Activated T-helper 1 cell treated with anti-CD3 and anti-CD28 coated beads, Interleukin-2, amount 50 U/mL, for 16 hours (primary cell): ENCODE measurements around the gene ATG9B.

Experiments
- DNase-seq, 2 donors: peaks; one replicate each; pipeline ENCODE4 v3.0.0-alpha.2; 2020; ENCODE audit warnings: low read depth in 1 of 2, low spot score in 1 of 2

Gene ATG9B

DNA sequence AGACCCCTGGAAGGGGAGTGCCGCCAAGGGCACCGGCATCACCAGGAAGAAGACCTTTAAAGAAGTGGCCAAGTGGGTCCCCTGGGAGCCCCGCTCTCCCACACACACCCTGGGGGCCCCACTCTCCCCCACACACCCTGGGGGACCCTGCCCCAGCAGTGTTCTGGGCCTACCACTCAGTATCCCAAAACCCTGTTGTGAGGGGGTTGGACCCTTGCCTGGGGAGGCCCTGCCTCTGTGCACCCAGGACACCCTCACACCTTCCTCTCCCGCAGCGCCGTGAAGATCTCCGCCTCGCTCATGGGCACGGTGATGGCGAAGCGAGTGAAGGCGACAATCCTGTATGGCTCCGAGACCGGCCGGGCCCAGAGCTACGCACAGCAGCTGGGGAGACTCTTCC is 22.7 kb downstream of the ATG9B start:
- no peak for DNase-seq

DNA sequence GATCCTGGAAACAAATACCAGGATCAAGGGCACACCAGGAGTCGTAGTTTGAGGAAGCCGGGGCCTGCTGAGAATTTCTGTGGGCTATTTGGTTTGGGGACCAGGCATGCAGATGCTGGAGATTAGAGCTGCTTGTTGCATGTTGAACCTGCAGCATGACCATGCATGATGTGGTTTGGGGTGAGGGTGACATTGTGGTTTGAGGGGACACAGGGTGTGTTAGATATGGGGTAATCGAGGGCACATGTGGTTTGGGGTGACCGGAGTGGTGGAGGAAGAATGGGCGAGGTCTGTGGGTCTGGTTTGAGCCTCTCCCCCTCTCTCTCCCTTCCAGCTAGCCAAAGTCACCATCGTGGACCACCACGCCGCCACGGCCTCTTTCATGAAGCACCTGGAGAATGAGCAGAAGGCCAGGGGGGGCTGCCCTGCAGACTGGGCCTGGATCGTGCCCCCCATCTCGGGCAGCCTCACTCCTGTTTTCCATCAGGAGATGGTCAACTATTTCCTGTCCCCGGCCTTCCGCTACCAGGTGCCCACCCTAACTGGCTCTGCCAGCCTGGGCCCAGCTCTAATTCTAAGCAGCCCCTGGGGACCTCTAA is 23.3 kb downstream of the ATG9B start:
- no peak for DNase-seq

DNA sequence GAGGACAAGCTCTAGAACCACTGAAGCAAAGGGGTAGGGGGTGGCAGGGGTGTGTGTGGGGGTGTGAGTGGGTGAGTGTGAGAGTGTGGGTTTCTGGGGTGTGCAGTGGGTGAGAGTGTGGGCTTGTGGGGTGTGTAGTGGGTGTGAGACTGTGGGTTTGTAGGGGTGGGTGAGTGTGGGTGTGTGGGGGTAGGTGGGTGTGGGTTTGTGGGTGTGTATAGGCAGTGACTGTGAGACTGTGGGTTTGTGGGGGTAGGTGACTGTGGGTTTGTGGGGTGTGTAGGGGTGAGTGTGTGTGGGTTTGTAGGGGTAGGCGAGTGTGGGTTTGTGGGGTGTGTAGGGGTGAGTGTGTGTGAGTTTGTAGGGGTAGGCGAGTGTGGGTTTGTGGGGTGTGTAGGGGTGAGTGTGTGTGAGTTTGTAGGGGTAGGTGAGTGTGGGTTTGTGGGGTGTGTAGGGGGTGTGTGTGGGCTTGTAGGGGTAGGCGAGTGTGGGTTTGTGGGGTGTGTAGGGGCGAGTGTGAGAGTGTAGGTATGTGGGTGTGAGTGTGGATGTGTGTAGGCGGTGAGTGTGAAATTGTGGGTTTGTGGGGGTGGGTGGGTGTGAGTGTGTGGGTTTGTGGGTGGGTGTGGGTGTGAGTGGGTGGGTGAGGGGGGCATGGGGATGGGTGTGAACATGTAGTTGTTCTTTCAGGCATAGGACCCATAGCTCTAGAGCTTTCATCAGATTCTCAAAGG is 24.6 kb downstream of the ATG9B start:
- DNase-seq, result no peak

DNA sequence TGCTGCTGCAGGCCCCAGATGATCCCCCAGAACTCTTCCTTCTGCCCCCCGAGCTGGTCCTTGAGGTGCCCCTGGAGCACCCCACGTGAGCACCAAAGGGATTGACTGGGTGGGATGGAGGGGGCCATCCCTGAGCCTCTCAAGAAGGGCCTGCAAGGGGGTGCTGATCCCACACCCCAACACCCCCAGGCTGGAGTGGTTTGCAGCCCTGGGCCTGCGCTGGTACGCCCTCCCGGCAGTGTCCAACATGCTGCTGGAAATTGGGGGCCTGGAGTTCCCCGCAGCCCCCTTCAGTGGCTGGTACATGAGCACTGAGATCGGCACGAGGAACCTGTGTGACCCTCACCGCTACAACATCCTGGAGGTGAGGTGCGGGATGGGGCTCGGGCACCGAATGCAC is 25.3 kb downstream of the ATG9B start:
- DNase-seq, result no peak

DNA sequence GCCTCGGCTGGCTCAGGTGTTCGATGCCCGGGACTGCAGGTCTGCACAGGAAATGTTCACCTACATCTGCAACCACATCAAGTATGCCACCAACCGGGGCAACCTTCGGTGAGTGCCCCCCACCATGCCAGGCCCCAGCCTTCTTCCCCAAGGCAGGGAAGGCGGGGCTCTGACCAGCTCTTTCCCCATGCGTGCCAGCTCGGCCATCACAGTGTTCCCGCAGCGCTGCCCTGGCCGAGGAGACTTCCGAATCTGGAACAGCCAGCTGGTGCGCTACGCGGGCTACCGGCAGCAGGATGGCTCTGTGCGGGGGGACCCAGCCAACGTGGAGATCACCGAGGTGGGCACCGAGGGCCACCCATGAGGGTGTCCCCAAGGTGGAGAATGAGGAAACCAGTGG is 26.0 kb downstream of the ATG9B start:
- no peak for DNase-seq

DNA sequence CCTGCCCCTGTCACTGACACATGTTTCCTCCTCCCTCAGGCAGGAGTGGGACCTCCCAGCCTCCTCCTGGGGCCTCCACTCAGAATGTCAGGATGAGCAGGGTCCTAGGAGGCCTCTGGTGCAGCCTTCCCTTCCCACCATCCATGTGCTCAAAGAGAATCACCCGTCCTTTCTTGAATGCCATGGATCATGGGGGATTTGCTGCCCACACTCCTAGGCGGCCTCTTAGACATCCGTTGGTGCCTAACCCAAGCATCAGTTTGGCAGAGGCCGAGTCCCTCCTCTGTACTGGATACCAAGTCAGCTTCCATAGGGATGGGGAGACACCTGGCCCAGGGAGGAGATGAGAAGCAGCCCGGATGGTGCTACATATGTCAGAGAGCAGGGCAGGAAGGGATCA is 26.5 kb downstream of the ATG9B start:
- DNase-seq, result no peak

DNA sequence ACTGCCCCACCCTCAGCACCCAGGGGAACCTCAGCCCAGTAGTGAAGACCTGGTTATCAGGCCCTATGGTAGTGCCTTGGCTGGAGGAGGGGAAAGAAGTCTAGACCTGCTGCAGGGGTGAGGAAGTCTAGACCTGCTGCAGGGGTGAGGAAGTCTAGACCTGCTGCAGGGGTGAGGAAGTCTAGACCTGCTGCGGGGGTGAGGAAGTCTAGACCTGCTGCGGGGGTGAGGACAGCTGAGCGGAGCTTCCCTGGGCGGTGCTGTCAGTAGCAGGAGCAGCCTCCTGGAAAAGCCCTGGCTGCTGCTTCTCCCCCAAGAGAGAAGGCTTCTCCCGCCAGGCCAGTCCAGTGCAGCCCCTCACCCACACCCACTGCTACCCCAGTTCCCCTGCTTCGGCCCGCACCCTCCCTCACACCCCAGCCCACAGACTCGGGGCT is 27.2 kb downstream of the ATG9B start:
- DNase-seq, result no peak

DNA sequence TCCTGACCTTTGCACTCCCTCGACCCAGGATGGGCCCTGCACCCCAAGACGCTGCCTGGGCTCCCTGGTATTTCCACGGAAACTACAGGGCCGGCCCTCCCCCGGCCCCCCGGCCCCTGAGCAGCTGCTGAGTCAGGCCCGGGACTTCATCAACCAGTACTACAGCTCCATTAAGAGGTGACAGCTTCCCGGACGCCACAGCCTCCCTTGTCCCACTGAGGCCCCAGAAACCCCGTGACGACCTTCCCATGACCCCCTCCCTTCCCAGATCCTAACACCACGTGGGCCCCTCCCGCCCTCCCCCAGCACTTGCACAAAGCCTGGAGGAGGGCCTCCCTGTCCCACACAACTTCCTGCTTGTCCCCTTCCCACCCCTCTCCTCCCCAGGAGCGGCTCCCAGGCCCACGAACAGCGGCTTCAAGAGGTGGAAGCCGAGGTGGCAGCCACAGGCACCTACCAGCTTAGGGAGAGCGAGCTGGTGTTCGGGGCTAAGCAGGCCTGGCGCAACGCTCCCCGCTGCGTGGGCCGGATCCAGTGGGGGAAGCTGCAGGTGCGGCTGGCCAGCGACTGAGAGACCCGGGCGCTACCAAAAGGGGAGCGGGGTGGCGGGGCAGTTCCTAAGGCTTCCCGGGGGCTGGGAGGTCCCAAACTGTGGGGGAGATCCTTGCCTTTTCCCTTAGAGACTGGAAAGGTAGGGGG is 27.8 kb downstream of the ATG9B start:
- DNase-seq, result no peak

DNA sequence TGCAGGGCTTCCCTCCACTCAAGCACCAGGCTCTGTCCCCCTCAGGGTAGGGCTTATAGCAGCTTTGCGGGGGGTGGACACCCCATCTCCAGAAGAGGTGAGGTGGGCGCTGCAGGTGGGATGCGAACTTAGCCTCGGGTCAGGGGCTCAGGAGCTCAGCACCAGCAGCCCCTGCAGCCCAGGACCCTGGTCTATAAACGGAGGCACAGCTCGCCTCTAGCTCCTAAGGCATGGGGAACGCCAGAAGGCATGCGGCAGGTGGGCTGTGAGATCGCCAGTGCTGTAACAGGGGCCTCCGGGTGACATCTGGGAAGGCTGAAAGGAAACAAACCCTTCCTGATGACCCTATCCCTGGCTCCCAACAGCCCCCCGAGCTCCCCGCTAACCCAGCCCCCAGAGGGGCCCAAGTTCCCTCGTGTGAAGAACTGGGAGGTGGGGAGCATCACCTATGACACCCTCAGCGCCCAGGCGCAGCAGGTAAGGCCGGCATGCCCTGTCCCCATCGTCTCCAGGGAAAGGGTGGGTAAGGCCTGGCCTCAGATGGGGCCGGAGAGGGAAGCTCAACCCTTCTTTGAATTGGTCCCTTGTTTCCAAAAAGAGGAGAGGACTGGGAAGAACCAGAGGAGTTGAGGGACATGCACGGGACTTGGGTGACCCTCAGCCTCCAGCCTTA is 29.3 kb downstream of the ATG9B start:
- DNase-seq, result no peak

DNA sequence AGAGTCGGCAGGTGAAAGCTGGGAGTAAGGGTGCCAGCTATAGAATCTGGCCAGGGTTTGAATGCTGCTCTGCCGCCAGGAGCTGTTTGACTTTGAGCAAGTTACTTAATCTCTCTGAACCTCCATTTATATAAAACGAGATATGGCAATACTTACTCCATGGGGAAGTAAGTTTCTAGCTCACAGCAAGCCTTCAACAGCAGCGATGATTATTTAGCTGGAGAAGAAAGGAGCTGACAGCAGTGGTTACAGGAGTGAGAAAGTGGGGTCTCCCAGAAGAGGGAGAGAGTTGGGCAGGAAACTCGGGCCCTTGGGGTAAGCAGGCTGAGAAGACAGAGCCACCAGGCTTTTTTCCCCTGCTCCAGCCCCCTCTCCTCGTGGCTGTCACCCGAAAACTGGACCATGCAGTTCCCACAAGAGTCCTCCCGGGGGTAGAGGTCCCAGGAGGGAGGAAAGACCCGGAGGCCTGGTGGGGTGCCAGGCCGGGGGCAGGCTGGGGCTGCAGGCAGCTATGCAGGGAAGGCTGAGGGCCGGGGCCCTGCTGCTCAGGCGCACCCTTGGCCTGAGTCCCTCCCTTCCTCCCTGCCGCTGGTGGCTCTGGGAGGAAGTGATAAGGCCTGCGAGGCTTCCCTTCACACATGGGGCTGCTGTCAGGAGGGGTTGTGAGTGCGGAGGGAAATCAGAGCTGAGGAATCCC is 30.0 kb downstream of the ATG9B start:
- DNase-seq, result no peak

DNA sequence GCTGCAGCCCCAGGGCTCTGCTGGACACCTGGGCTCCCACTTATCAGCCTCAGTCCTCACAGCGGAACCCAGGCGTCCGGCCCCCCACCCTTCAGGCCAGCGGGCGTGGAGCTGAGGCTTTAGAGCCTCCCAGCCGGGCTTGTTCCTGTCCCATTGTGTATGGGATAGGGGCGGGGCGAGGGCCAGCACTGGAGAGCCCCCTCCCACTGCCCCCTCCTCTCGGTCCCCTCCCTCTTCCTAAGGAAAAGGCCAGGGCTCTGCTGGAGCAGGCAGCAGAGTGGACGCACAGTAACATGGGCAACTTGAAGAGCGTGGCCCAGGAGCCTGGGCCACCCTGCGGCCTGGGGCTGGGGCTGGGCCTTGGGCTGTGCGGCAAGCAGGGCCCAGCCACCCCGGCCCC is 30.8 kb downstream of the ATG9B start:
- no peak for DNase-seq

DNA sequence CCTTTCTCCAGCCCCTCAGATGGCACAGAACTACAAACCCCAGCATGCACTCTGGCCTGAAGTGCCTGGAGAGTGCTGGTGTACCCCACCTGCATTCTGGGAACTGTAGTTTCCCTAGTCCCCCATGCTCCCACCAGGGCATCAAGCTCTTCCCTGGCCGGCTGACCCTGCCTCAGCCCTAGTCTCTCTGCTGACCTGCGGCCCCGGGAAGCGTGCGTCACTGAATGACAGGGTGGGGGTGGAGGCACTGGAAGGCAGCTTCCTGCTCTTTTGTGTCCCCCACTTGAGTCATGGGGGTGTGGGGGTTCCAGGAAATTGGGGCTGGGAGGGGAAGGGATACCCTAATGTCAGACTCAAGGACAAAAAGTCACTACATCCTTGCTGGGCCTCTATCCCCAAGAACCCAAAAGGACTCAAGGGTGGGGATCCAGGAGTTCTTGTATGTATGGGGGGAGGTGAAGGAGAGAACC is 31.4 kb downstream of the ATG9B start:
- DNase-seq, result no peak

DNA sequence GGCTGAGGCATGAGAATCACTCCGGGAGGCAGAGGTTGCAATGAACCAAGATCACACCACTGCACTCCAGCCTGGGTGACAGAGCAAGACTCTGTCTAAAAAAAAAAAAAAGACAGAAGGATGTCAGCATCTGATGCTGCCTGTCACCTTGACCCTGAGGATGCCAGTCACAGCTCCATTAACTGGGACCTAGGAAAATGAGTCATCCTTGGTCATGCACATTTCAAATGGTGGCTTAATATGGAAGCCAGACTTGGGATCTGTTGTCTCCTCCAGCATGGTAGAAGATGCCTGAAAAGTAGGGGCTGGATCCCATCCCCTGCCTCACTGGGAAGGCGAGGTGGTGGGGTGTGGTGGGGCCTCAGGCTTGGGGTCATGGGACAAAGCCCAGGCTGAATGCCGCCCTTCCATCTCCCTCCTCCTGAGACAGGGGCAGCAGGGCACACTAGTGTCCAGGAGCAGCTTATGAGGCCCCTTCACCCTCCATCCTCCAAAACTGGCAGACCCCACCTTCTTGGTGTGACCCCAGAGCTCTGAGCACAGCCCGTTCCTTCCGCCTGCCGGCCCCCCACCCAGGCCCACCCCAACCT is 32.1 kb downstream of the ATG9B start:
- DNase-seq, result no peak

DNA sequence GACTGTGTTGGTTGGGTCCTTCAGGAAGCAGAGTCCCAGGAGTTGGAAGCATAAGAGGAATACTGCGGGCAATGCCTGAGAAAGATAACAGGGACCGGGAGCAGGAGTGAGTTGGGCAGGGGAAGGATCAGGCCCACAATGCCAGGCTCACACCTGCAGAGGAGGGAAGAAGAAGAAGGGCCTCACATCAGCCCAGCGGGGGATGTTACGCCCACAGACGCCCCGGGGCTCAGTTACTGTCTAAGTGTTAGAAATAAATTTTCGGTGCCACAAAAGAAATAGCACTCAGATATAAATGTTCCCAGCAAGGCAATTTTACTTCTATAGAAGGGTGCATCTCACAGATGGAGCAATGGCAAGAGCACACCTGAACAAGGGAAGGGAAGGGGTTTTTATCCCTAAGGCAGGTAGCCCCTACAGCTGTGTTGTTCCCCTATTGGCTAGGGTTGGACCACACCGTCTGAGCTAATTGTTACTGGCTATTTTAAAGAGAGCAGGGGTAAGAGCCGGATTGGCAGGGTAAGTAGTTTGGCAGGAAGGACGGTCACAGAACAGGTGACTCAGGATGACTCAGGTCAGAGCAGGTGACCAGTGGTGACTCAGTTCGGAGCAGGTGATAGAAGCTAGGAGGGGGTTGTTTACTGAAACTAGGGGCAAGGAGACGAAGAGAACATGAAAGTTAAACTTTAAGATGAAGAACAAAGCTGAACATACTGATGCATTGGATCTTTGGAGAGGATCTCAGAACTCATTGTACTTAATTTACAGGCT is 33.7 kb downstream of the ATG9B start, which contains the start of gene NOS3:
NOS3 (plus strand) TSS at position 602 of the 771 bp plus-strand sequence. CDS start 2,787 bp downstream, outside the sequence.
- DNase-seq, result no peak

DNA sequence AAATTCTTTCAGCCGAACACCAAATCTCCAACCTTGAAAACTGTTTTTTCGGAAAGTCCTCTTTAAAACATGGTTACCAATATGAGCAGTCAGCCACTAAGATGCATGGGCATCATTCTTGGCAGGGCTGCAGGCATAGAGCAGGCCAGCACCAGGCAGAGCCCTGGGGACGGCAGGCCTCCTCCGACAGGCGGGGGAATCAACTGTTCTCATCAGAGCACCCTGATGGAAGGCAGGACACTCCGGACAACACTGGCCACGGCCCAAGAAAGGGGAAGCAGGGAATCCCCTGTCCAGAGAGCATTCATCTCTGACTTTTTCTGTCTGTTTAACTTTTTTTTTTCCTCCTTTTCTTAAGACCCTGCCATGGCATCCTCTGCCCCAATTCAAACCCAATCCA is 34.8 kb downstream of the ATG9B start:
- no peak for DNase-seq

DNA sequence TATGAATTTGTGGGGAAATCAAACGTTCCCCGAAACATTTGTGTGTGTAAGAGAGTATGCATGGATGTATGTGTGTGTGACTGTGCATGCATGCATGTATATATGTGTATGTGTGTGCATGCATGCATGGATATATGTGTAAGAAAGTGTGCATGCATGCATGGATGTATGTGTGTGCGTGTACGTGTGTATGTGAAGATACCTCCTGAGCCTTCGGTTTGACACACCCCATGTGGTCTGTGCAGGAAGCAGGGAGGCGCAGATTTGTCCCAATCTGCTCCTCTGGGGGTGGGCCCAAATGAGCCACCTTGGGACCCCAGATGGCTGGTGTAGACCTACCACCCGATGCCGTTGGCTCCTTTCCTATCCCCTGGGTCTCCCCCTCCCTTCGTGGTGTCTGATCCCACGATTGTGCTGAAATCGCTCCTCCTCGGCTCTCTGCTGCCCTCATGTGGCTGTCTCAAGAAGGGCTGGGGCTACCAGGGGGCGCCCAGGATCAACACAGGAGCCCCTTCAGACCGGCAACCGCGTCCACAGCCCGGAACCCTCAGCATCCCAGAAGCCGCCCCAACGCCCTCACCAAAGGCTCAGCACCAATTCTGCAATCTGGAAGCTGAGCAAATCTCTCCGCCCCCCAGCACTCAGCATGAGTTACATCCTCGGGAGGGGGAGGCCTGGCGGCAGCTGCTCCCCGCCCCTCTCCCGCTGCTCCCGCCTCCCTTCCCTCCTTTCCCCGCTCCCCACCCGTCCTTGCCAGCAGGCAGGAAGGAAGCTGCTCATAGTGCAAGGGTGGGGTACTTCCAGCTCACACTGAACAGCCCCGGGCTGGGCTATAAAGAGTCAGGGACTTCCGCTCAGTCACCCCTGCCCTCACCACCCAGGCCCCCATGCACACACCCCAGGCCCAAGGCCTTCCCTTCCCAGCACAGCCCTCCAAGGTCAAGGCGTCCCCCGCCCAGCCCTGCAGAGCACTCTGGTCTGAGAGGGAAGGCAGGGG is 35.8 kb downstream of the ATG9B start:
- DNase-seq, result peak; percentile 49 to 52

DNA sequence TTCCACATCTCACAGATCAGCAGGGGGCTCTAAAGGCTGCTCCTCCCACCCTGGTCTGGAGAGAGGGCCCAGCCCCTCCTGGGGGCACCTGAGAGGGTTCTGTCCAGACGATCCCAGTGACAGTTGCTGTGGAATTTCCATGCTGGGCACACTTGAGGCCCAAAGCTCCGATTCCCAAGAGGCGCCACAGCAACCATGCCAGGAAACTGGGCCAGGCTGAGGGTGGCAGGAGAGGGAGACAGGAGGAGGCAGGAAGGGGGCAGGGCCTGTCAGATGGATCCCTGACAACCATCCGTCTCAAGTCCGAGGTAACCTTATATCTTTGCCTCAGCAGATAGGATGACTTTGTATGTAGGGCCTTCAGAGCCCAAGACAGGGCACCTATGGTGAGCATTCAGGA is 37.7 kb downstream of the ATG9B start:
- no peak for DNase-seq

DNA sequence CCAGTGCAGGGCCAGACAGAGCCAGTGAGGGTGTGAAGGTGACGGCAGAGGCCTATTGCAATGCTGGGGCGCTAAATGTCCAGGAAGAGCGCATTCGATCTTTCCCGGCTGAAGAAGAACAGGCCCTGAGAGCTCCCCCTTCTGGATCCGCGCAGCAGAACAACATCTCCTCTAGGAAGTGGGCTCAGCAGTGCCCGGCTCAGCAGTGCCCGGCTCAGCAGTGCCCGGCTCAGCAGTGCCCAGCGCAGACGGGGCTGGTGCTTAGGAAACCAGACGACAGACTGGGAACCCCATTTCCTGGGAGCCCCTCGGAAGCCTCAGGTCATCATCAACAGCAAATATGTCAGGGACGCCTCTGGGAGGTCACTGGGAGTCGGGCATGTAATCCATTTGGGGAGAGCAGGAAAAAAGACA is 38.2 kb downstream of the ATG9B start:
- DNase-seq, result no peak

DNA sequence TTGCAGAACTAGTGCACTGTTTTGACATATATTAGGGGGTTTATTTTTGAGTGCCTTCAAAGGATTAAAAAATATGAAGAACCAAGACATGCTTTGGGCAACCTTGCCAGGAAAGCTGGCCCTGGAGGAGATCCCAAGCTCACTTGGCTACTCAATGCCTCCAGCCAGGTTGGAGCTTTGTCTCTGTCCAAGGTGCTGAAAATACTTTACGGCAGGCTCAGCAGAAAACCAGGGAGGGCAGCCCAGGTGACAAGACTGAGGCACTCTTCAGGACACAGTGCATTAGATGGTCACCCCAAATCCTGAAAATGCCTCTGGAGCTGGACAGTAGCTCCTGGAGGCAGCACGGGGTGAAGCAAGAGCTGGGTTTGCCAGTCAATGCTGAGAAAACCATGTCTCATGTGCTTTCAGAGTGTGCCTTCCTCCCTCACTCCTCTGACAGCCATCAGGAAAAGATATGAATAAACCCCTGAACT is 40.4 kb downstream of the ATG9B start:
- DNase-seq, result no peak
